Mesendoderm (in vitro differentiated cells): Measurements from ENCODE around the gene ADAM8.

Source experiments
- DNase-seq: peaks from one replicate; pipeline ENCODE4 v3.0.0; 2013
- H2AK5ac ChIP-seq: 2 replicates; pipeline ENCODE4 v1.6.1; 2013; ENCODE audit warnings: low read length, inconsistent platforms
- H2BK120ac ChIP-seq: 2 replicates; pipeline ENCODE4 v1.6.1; 2013; ENCODE audit warnings: low read depth, mild to moderate bottlenecking, low read length, moderate library complexity, mixed read lengths
- H2BK15ac ChIP-seq: replicated peaks from 2 replicates; pipeline ENCODE4 v1.6.1; 2013; ENCODE audit warnings: low read depth, mild to moderate bottlenecking, moderate library complexity
- H2BK5ac ChIP-seq: 2 replicates; pipeline ENCODE4 v1.6.1; 2013; ENCODE audit warnings: low read length, inconsistent platforms
- H3K18ac ChIP-seq: 2 replicates; pipeline ENCODE4 v1.6.1; 2013; ENCODE audit warnings: mild to moderate bottlenecking, low read length, mixed read lengths
- H3K23ac ChIP-seq: one replicate; pipeline ENCODE4 v1.6.1; 2013; ENCODE audit warnings: low read length
- H3K27ac ChIP-seq: 2 replicates; pipeline ENCODE4 v1.5.1; 2013; ENCODE audit warnings: low read depth, mild to moderate bottlenecking, inconsistent platforms, low read length, moderate library complexity
- H3K27me3 ChIP-seq: 2 replicates; pipeline ENCODE4 v1.6.1; 2013; ENCODE audit warnings: low read length, control low read depth, mild to moderate bottlenecking, inconsistent platforms; ENCODE audit not compliant: insufficient read depth, poor library complexity
- H3K36me3 ChIP-seq: 2 replicates; pipeline ENCODE4 v1.6.1; 2013; ENCODE audit warnings: low read length, inconsistent platforms; ENCODE audit not compliant: control insufficient read depth, insufficient read depth
- H3K4ac ChIP-seq: one replicate; pipeline ENCODE4 v1.6.1; 2013; ENCODE audit warnings: low read depth, mild to moderate bottlenecking, low read length, moderate library complexity
- H3K4me1 ChIP-seq: 2 replicates; pipeline ENCODE4 v1.6.1; 2013; ENCODE audit warnings: low read depth, low read length, inconsistent platforms; ENCODE audit not compliant: control insufficient read depth
- H3K4me2 ChIP-seq: 2 replicates; pipeline ENCODE4 v1.6.1; 2013; ENCODE audit warnings: low read length
- H3K4me3 ChIP-seq: 2 replicates; pipeline ENCODE4 v1.5.1; 2013; ENCODE audit warnings: mild to moderate bottlenecking, low read length
- H3K56ac ChIP-seq: one replicate; pipeline ENCODE4 v1.6.1; 2013; ENCODE audit warnings: low read length
- H3K79me1 ChIP-seq: 2 replicates; pipeline ENCODE4 v1.6.1; 2013; ENCODE audit warnings: low read length, inconsistent platforms
- H3K79me2 ChIP-seq: 2 replicates; pipeline ENCODE4 v1.6.1; 2013; ENCODE audit warnings: mild to moderate bottlenecking, low read length; ENCODE audit not compliant: control insufficient read depth, insufficient read depth
- H3K9ac ChIP-seq: 2 replicates; pipeline ENCODE4 v1.6.1; 2013; ENCODE audit warnings: low read length, inconsistent platforms
- H4K5ac ChIP-seq: one replicate; pipeline ENCODE4 v1.6.1; 2013; ENCODE audit warnings: low read length
- H4K8ac ChIP-seq: one replicate; pipeline ENCODE4 v1.6.1; 2013; ENCODE audit warnings: low read depth, mild to moderate bottlenecking, control low read depth, low read length, moderate library complexity
- WGBS: extraction: QIAGEN DNeasy Blood & Tissue Kit; methylation state at CpG from one replicate; pipeline ENCODE4 v1.1.7; 2013; ENCODE audit warnings: low lambda C conversion rate, missing lambda C conversion rate; ENCODE audit not compliant: insufficient coverage; ENCODE audit errors: extremely low coverage; 5-methylcytosine and 5-hydroxymethylcytosine counted together

Gene ADAM8

GRCh38 chr10:133315847-133316246 lies 39.2 kb upstream of the ADAM8 start:
- H3K79me2 ChIP-seq: no peaks in the 10 kb centered on the region
- no peak overlapping the region for H2BK120ac ChIP-seq
- no CpG with 5 or more reads among the region's 5 CpGs for WGBS
- no peak overlapping the region for H2BK5ac ChIP-seq
- H3K27ac ChIP-seq: no peak overlapping the region
- no peak for DNase-seq
- no peaks in the 10 kb centered on the region for H3K36me3 ChIP-seq
- H2AK5ac ChIP-seq: no peak overlapping the region
- H3K4me2 ChIP-seq: no peak overlapping the region
- H3K9ac ChIP-seq: no peak overlapping the region
- no peaks in the 10 kb centered on the region for H3K4me1 ChIP-seq
- H2BK15ac ChIP-seq: no peak overlapping the region
- H4K8ac ChIP-seq: no peak overlapping the region
- H3K79me1 ChIP-seq: no peaks in the 10 kb centered on the region
- no peak overlapping the region for H3K4ac ChIP-seq
- no peaks in the 10 kb centered on the region for H3K27me3 ChIP-seq
- no peak overlapping the region for H3K23ac ChIP-seq
- H3K56ac ChIP-seq: no peak overlapping the region
- no peak overlapping the region for H3K18ac ChIP-seq
- H4K5ac ChIP-seq: no peak overlapping the region
- H3K4me3 ChIP-seq: no peak overlapping the region

DNA sequence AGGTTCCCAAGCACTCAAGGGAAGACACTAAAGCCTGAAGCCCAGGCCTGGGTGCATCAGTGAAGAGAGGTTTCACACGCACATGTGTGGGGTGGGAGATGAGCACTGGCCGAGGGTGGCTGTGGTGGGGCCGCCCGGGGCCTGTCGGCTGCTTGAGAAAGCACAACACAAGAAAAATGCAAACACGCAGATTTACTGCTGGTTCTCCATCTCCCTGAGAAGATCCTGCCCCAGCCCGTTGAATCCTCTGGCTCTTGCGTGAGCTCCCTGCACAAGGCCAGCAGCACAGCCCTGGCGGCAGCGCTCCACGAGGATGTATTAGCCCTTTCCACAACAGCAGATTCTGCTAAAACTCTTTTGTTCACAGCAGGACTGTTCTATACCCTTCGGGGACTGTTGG lies 38.2 kb upstream of the ADAM8 start:
- Histone ChIP-seq H2BK5ac (no peak overlapping the region), H3K27ac (no peak overlapping the region), H2BK120ac (no peak overlapping the region), H3K18ac (no peak overlapping the region), H2AK5ac (no peak overlapping the region), H3K4me3 (no peak overlapping the region), H3K23ac (no peak overlapping the region), H3K79me2 (no peaks in the 10 kb centered on the region), H3K79me1 (no peaks in the 10 kb centered on the region), H3K27me3 (no peaks in the 10 kb centered on the region), H2BK15ac (no peak overlapping the region), H3K4me2 (no peak overlapping the region), H3K36me3 (peaks cover 2% of the 10 kb centered on the region), H3K9ac (no peak overlapping the region), H3K4me1 (no peaks in the 10 kb centered on the region), H3K4ac (no peak overlapping the region), H4K5ac (no peak overlapping the region), H3K56ac (no peak overlapping the region), H4K8ac (no peak overlapping the region)
- DNase-seq: no peak
- WGBS: no CpG with 5 or more reads among the region's 12 CpGs

DNA sequence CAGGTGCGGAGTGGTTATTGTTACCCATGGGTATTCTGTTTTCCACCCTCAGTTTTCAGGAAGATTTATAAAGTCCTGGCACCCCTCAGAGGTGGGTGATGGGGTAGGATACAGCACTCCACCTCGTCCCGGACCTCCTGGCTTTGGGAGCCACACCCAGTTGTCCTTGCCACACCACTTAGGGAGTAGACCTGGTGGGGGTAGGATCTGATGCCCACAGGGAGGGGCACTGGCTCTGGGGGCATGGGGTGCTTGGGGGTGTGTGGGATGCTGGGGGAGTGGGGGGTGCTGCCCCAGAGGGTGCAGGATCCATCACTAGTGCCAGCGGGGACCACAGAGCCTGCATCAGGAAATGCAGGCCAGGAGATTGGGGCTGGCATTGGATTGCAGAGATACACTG lies 36.5 kb upstream of the ADAM8 start:
- no CpG with 5 or more reads among the region's 4 CpGs for WGBS
- no peak overlapping the region for H3K18ac ChIP-seq
- H3K4me3 ChIP-seq: no peak overlapping the region
- H3K36me3 ChIP-seq: peaks cover 2% of the 10 kb centered on the region
- no peaks in the 10 kb centered on the region for H3K79me1 ChIP-seq
- no peak overlapping the region for H3K27ac ChIP-seq
- no peaks in the 10 kb centered on the region for H3K27me3 ChIP-seq
- H3K4me2 ChIP-seq: no peak overlapping the region
- H2AK5ac ChIP-seq: no peak overlapping the region
- no peak overlapping the region for H2BK120ac ChIP-seq
- no peak overlapping the region for H2BK15ac ChIP-seq
- DNase-seq: no peak
- H3K4me1 ChIP-seq: no peaks in the 10 kb centered on the region
- H4K8ac ChIP-seq: no peak overlapping the region
- no peak overlapping the region for H3K4ac ChIP-seq
- no peak overlapping the region for H3K9ac ChIP-seq
- no peak overlapping the region for H4K5ac ChIP-seq
- no peaks in the 10 kb centered on the region for H3K79me2 ChIP-seq
- H2BK5ac ChIP-seq: no peak overlapping the region
- no peak overlapping the region for H3K56ac ChIP-seq
- no peak overlapping the region for H3K23ac ChIP-seq

- Histone ChIP-seq H3K4ac (no peak overlapping the region), H4K5ac (no peak overlapping the region), H3K18ac (no peak overlapping the region), H3K4me1 (no peaks in the 10 kb centered on the region), H3K4me3 (no peak overlapping the region), H2BK5ac (no peak overlapping the region), H2AK5ac (no peak overlapping the region), H2BK15ac (no peak overlapping the region), H3K56ac (no peak overlapping the region), H3K79me2 (peaks cover 4% of the 10 kb centered on the region), H3K36me3 (peaks cover 2% of the 10 kb centered on the region), H3K79me1 (peaks cover 4% of the 10 kb centered on the region), H3K27ac (no peak overlapping the region), H4K8ac (no peak overlapping the region), H3K9ac (no peak overlapping the region), H2BK120ac (no peak overlapping the region), H3K4me2 (no peak overlapping the region), H3K23ac (no peak overlapping the region), H3K27me3 (no peaks in the 10 kb centered on the region)
- no CpG with 5 or more reads among the region's 9 CpGs for WGBS
- no peak for DNase-seq
Measured at GRCh38 chr10:133312769-133313145, 36.1 kb upstream of the ADAM8 start.

- Histone ChIP-seq H3K4ac (no peak overlapping the region), H3K4me3 (no peak overlapping the region), H2BK120ac (no peak overlapping the region), H3K9ac (no peak overlapping the region), H3K36me3 (peaks cover 2% of the 10 kb centered on the region), H2BK5ac (no peak overlapping the region), H3K4me1 (no peaks in the 10 kb centered on the region), H2AK5ac (no peak overlapping the region), H3K27me3 (no peaks in the 10 kb centered on the region), H3K23ac (no peak overlapping the region), H3K56ac (no peak overlapping the region), H4K5ac (no peak overlapping the region), H2BK15ac (no peak overlapping the region), H3K79me2 (peaks cover 9% of the 10 kb centered on the region), H4K8ac (no peak overlapping the region), H3K27ac (no peak overlapping the region), H3K18ac (no peak overlapping the region), H3K4me2 (no peak overlapping the region), H3K79me1 (peaks cover 8% of the 10 kb centered on the region)
- no peak for DNase-seq
- no CpG with 5 or more reads among the region's 23 CpGs for WGBS
Measured at GRCh38 chr10:133312016-133312768, 35.5 kb upstream of the ADAM8 start.

DNA sequence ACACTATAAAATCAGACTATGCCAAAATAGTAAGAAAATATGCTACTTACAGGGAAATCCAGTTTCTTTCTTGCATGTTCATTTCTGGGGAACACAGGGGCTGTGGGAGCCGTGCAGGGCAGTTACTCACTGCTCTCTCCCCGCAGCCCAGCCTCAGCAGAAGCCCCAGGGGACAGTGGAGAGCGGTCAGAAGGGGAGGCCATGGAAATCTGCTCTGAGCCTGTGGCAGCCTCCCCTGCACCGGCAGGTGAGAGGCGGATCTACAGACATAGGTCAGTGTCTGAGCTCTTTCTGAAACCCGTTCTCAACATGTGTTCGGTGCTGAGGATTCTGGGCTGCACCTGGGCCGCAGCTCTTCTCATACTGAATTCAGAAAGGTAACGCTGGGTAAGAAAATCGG lies 34.9 kb upstream of the ADAM8 start:
- Histone ChIP-seq H2BK120ac (no peak overlapping the region), H3K4me2 (no peak overlapping the region), H2BK5ac (no peak overlapping the region), H3K4ac (no peak overlapping the region), H3K27ac (no peak overlapping the region), H3K36me3 (peaks cover 2% of the 10 kb centered on the region), H3K27me3 (no peaks in the 10 kb centered on the region), H2AK5ac (no peak overlapping the region), H4K8ac (no peak overlapping the region), H3K56ac (no peak overlapping the region), H2BK15ac (no peak overlapping the region), H3K4me1 (no peaks in the 10 kb centered on the region), H3K79me2 (peaks cover 13% of the 10 kb centered on the region), H3K9ac (no peak overlapping the region), H3K79me1 (peaks cover 13% of the 10 kb centered on the region), H3K18ac (no peak overlapping the region), H4K5ac (no peak overlapping the region), H3K23ac (no peak overlapping the region), H3K4me3 (no peak overlapping the region)
- DNase-seq: no peak
- no CpG with 5 or more reads among the region's 10 CpGs for WGBS
